HepG2 (cell line): ENCODE results near the gene KRT16. TPM values are rescaled to one million over a fixed set of nuclear protein-coding genes. Genes with fewer than 3 reads are reported as not detected.
A peak's percentile ranks its signal among the peaks of the same experiment; 100 is the strongest.

Experiments
- ATAC-seq: fragments of 200-7000 bp; cut with Tn5 transposase; 3 replicates; pipeline ENCODE4 v1.9.1; 2020; ENCODE audit warnings: mild to moderate bottlenecking, moderate library complexity
- BruUV-seq: library from RNA; stranded (reverse); fragments of 400-500 nt; replicated peaks from 2 replicates; lab custom pipeline; 2021; lab: Mats Ljungman, UMichigan
- CTCF ChIA-PET: fragments of 300-600 bp; formaldehyde crosslinking; extraction: SDS; loops from one replicate; lab custom pipeline; 2021; ENCODE audit warnings: low total read pairs, inconsistent platforms, low intra/inter-chr PET ratio; lab: Yijun Ruan, JAX
- POLR2A ChIA-PET: fragments of 350-600 bp; sonication (Branson Sonifier 250); formaldehyde crosslinking; loops from one replicate; lab custom pipeline; 2020; ENCODE audit warnings: antibody characterized with exemption, inconsistent platforms; lab: Yijun Ruan, JAX
- DNase-seq: peaks from one replicate; pipeline ENCODE4 v3.0.0-alpha.2; 2015; ENCODE audit warnings: low spot score
- FAIRE-seq: peaks from 3 replicates; lab custom pipeline; 2011; peaks lifted over from hg19 to GRCh38; lab: Jason Lieb, UNC
- H2AFZ ChIP-seq: one replicate; pipeline ENCODE4 v1.6.1; 2011; ENCODE audit warnings: low read length, inconsistent platforms
- H3K27ac ChIP-seq: fragments of 300-600 bp; 3 replicates; pipeline ENCODE4 v1.8.0; 2011; ENCODE audit warnings: mixed run types, mild to moderate bottlenecking, mixed read lengths, low read length, inconsistent platforms; ENCODE audit not compliant: insufficient read depth; ENCODE audit errors: extremely low read length
- H3K27me3 ChIP-seq, 2 experiments: fragments of 200-600 bp in 1 of 2; 2 replicates in 1 of 2; 3 replicates in 1 of 2; pipeline versions ENCODE4 v1.6.0 to v1.8.0; 2011; ENCODE audit warnings: low read length in 2 of 2, mild to moderate bottlenecking in 2 of 2, moderate library complexity in 2 of 2, inconsistent platforms in 1 of 2; ENCODE audit not compliant: insufficient read depth in 2 of 2, control insufficient read depth in 1 of 2
- H3K36me3 ChIP-seq, 2 experiments: fragments of 200-600 bp in 1 of 2; replicated peaks in 1 of 2; 2 replicates in 1 of 2; 3 replicates in 1 of 2; pipeline versions ENCODE4 v1.5.1 to v1.8.0; 2011; ENCODE audit warnings: low read length in 2 of 2, inconsistent platforms in 1 of 2; ENCODE audit not compliant: insufficient read depth in 2 of 2, control insufficient read depth in 1 of 2
- H3K4me1 ChIP-seq: 2 replicates; pipeline ENCODE4 v1.5.1; 2012; ENCODE audit warnings: low read length, inconsistent platforms; ENCODE audit not compliant: insufficient read depth
- H3K4me2 ChIP-seq: 2 replicates; pipeline ENCODE4 v1.6.0; 2011; ENCODE audit warnings: low read depth, low read length, inconsistent platforms
- H3K4me3 ChIP-seq, 3 experiments: fragments of 200-600 bp in 1 of 3; sonication (generic), shearing (Covaris generic) in 1 of 3; replicated peaks in 1 of 3; 2 replicates each; pipeline ENCODE4 v1.5.1; 2011 to 2016; ENCODE audit warnings: low read length in 3 of 3, inconsistent platforms in 2 of 3, low read depth in 2 of 3, mild to moderate bottlenecking in 2 of 3, control low read depth in 1 of 3, mixed read lengths in 1 of 3; ENCODE audit not compliant: insufficient read depth in 1 of 3
- H3K79me2 ChIP-seq: one replicate; pipeline ENCODE4 v1.6.1; 2011; ENCODE audit warnings: low read length, inconsistent platforms; ENCODE audit not compliant: insufficient read depth
- H3K9ac ChIP-seq: 2 replicates; pipeline ENCODE4 v1.6.0; 2011; ENCODE audit warnings: mild to moderate bottlenecking, low read depth, low read length, inconsistent platforms; ENCODE audit not compliant: insufficient read depth
- H3K9me3 ChIP-seq: 2 replicates; pipeline ENCODE4 v1.5.1; 2012; ENCODE audit warnings: mild to moderate bottlenecking, low read length
- H4K20me1 ChIP-seq: 2 replicates; pipeline ENCODE4 v1.6.0; 2011; ENCODE audit warnings: inconsistent platforms, mild to moderate bottlenecking, low read length, moderate library complexity; ENCODE audit not compliant: insufficient read depth
- ATF7 ChIP-seq, 2 experiments: fragments of 450-650 bp in 1 of 2; sonication (generic) in 1 of 2; formaldehyde crosslinking in 1 of 2; IDR thresholded peaks; 2 replicates each; pipeline versions ENCODE4 v1.4.0 to v1.6.1; 2016 to 2020; ENCODE audit warnings: antibody characterized with exemption in 1 of 2, mild to moderate bottlenecking in 1 of 2, missing genetic modification reagents in 1 of 2
- CEBPB ChIP-seq: IDR thresholded peaks from 2 replicates; pipeline ENCODE4 v1.6.1; 2011; ENCODE audit warnings: low read depth, low read length, improper control_type of control experiment, borderline replicate concordance
- NFE2 ChIP-seq: sonication (generic); formaldehyde crosslinking; IDR thresholded peaks from 2 replicates; pipeline ENCODE4 v1.4.0; 2020; ENCODE audit warnings: missing genetic modification reagents
- PAX8 ChIP-seq: sonication (generic); formaldehyde crosslinking; IDR thresholded peaks from 2 replicates; pipeline ENCODE4 v1.8.0; 2022; ENCODE audit warnings: mild to moderate bottlenecking, missing genetic modification reagents, borderline replicate concordance
- SMYD3 ChIP-seq: sonication (generic); formaldehyde crosslinking; IDR thresholded peaks from 2 replicates; pipeline ENCODE4 v1.8.1; 2023; ENCODE audit warnings: mild to moderate bottlenecking, missing genetic modification reagents
- SYNCRIP ChIP-seq: fragments of 200-400 bp; formaldehyde crosslinking; IDR thresholded peaks from 2 replicates; pipeline ENCODE4 v1.6.1; 2018; ENCODE audit warnings: mild to moderate bottlenecking, low read depth, low read length; ENCODE audit not compliant: insufficient read depth
- ZBED4 ChIP-seq: sonication (generic); formaldehyde crosslinking; IDR thresholded peaks from 2 replicates; pipeline ENCODE4 v1.4.0; 2020; ENCODE audit warnings: missing genetic modification reagents, borderline replicate concordance
- ZMAT3 ChIP-seq: sonication (generic); formaldehyde crosslinking; conservative IDR thresholded peaks from 2 replicates; pipeline ENCODE4 v1.7.0; 2021; ENCODE audit warnings: missing genetic modification reagents
- ZNF17 ChIP-seq: sonication (generic); formaldehyde crosslinking; IDR thresholded peaks from 2 replicates; pipeline ENCODE4 v1.5.0; 2020; ENCODE audit warnings: mild to moderate bottlenecking, missing genetic modification reagents
- ZNF33A ChIP-seq: sonication (generic); formaldehyde crosslinking; IDR thresholded peaks from 2 replicates; pipeline ENCODE4 v1.5.1; 2020; ENCODE audit warnings: missing genetic modification reagents, mild to moderate bottlenecking, moderate library complexity, borderline replicate concordance
- ZNF513 ChIP-seq: sonication (generic); formaldehyde crosslinking; conservative IDR thresholded peaks from 2 replicates; pipeline ENCODE4 v1.5.0; 2020; ENCODE audit warnings: missing genetic modification reagents
- in situ Hi-C: cut with HindIII; loops from 2 replicates; pipeline ENCODE4 v1.10.0; 2017; ENCODE audit warnings: low pct_unique_long_range_greater_than_20kb; ENCODE audit not compliant: extremely low pct_ligation_motif_present
- intact Hi-C: fragments of 100-400 bp; cut with micrococcal nuclease; formaldehyde crosslinking; loops from one replicate; pipeline ENCODE4 v1.10.0; 2022; ENCODE audit not compliant: unreplicated experiment
- polyA plus RNA-seq, 8 experiments: library from polyadenylated mRNA; depleted of rRNA in 3 of 8; stranded (reverse) in 7 of 8; unstranded in 1 of 8; fragments of >200 nt; fragmentation: Illumina TruSeq in 4 of 8; extraction: Trizol in 4 of 8; gene quantifications; 2 replicates each; pipeline versions ENCODE4 v1.2.1 to v1.2.3, GENCODE V29; 2011 to 2016; ENCODE audit warnings: low read depth in 4 of 8, missing spikeins in 1 of 8, mixed read lengths in 1 of 8; ENCODE audit not compliant: insufficient read depth in 1 of 8
- total RNA-seq, 5 experiments: library from RNA; depleted of rRNA; stranded (reverse); fragments of >200 nt; fragmentation: Illumina TruSeq; extraction: Trizol; gene quantifications; 2 replicates each; pipeline ENCODE4 v1.2.3, GENCODE V29; 2016; ENCODE audit warnings: low read depth in 1 of 5

The KRT16 gene
- total and polyA plus RNA-seq, 2 of the 13 experiments (the other 11 are each of a cell fraction or from before 2014, with no cell fraction given): not detected

GRCh38 chr17:41565338-41565737 lies 47.2 kb downstream of the KRT16 start:
- DNase-seq: no peak
- no TSS peak for BruUV-seq
- Histone ChIP-seq H2AFZ (no peak overlapping the region), H3K4me1 (no peaks in the 10 kb centered on the region), H3K27ac (no peak overlapping the region), H3K79me2 (no peaks in the 10 kb centered on the region), H3K4me2 (no peak overlapping the region), H3K9ac (no peak overlapping the region), H3K36me3 (no peaks in the 10 kb centered on the region), H3K27me3 (peaks cover 1 to 20% of the 10 kb centered on the region in 2 experiments; a peak in 2 of 5 replicates), H3K9me3 (no peaks in the 10 kb centered on the region), H3K4me3 (no peak overlapping the region), H4K20me1 (no peaks in the 10 kb centered on the region)
- TF ChIP-seq ZNF17 (CRISPR knock-in tag) (no peak), SMYD3 (CRISPR knock-in tag) (no peak), PAX8 (CRISPR knock-in tag) (no peak), ZNF33A (no peak), ZBED4 (CRISPR knock-in tag) (no peak), ZMAT3 (CRISPR knock-in tag) (no peak), NFE2 (CRISPR knock-in tag) (no peak), SYNCRIP (no peak), CEBPB (peak; percentile 55; the same call in 1 of the 2 replicates), ATF7 (IDR thresholded peaks at IDR 0.05) (peak; percentile 67), ATF7 (CRISPR knock-in tag; IDR thresholded peaks at IDR 0.05) (no peak), ZNF513 (CRISPR knock-in tag) (no peak)
- CTCF ChIA-PET: no interaction called here
- in situ Hi-C loops: no loop called here
- POLR2A ChIA-PET: no interaction called here
- FAIRE-seq: no peak
- ATAC-seq: no peak
- intact Hi-C loops: no loop called here
